ENCODE data around the gene TAF1. TPM values are rescaled to one million over a fixed set of nuclear protein-coding genes. Genes with fewer than 3 reads are reported as not detected.

The TAF1 gene
- total RNA-seq, 1 experiment from 2014 or later: 45.9 TPM

GRCh38 chrX:71458866-71459265, 92.7 kb downstream of the TAF1 start:
- no peak for DNase-seq
- H3K4me2 ChIP-seq: no peak overlapping the region
- ChIA-PET POLR2A (ENCODE audit: unreplicated experiment) (no interaction called here), CTCF (no interaction called here)
- H2AFZ ChIP-seq: no peak overlapping the region
- H3K4me1 ChIP-seq (replicated peaks; ENCODE audit: insufficient read depth): no peaks in the 10 kb centered on the region
- intact Hi-C loops (cut with micrococcal nuclease; ENCODE audit: unreplicated experiment): loop anchor here (10.0 kb wide), 1 partner anchor 76 kb away; the partner anchor contains the start of gene OGT
- no peaks in the 10 kb centered on the region for H3K9me2 ChIP-seq (ENCODE audit: insufficient read depth)
- H3K4me3 ChIP-seq: no peak overlapping the region
- BruUV-seq (replicated peaks): no TSS peak
- no peaks in the 10 kb centered on the region for H3K9me3 ChIP-seq (ENCODE audit: insufficient read depth, low read depth)
- H3K79me2 ChIP-seq (ENCODE audit: low read depth): no peaks in the 10 kb centered on the region
- H3K27me3 ChIP-seq (ENCODE audit: insufficient read depth, low read depth): no peaks in the 10 kb centered on the region
- H3K27ac ChIP-seq: no peak overlapping the region
- H3K36me3 ChIP-seq (ENCODE audit: low read depth): peaks cover 19% of the 10 kb centered on the region; the same call in 1 of the 2 replicates
- TF ChIP-seq EZH2 (IDR thresholded peaks at IDR 0.05; ENCODE audit: low read depth) (no peak), CTCF (conservative IDR thresholded peaks at IDR 0.05) (no peak)
- no peaks in the 10 kb centered on the region for H3F3A ChIP-seq (ENCODE audit: insufficient read depth, low read depth)
- no peaks in the 10 kb centered on the region for H4K20me1 ChIP-seq (ENCODE audit: insufficient read depth)

- Histone ChIP-seq H3K79me2 (ENCODE audit: low read depth) (no peaks in the 10 kb centered on the region), H3K36me3 (ENCODE audit: low read depth) (0 out of 2 replicates have a peak, but pooled peaks cover 10% of the 10 kb centered on the region), H4K20me1 (ENCODE audit: insufficient read depth) (no peaks in the 10 kb centered on the region), H3K9me2 (ENCODE audit: insufficient read depth) (no peaks in the 10 kb centered on the region), H3K27ac (no peak overlapping the region), H3K27me3 (ENCODE audit: insufficient read depth, low read depth) (no peaks in the 10 kb centered on the region), H3K4me3 (no peak overlapping the region), H3K4me2 (no peak overlapping the region), H2AFZ (no peak overlapping the region), H3F3A (ENCODE audit: insufficient read depth, low read depth) (no peaks in the 10 kb centered on the region), H3K4me1 (replicated peaks; ENCODE audit: insufficient read depth) (no peaks in the 10 kb centered on the region), H3K9me3 (ENCODE audit: insufficient read depth, low read depth) (no peaks in the 10 kb centered on the region)
- CTCF ChIA-PET: no interaction called here
- TF ChIP-seq EZH2 (IDR thresholded peaks at IDR 0.05; ENCODE audit: low read depth) (no peak), CTCF (conservative IDR thresholded peaks at IDR 0.05) (no peak)
- POLR2A ChIA-PET (ENCODE audit: unreplicated experiment): no interaction called here
- no peak for DNase-seq
- intact Hi-C loops (cut with micrococcal nuclease; ENCODE audit: unreplicated experiment): no loop called here
- no TSS peak for BruUV-seq (replicated peaks)
Observed at GRCh38 chrX:71464968-71465367, 98.8 kb downstream of the TAF1 start.

- ChIA-PET CTCF (no interaction called here), POLR2A (ENCODE audit: unreplicated experiment) (no interaction called here)
- H4K20me1 ChIP-seq (ENCODE audit: insufficient read depth): no peaks in the 10 kb centered on the region
- H3K4me3 ChIP-seq: no peak overlapping the region
- no peak overlapping the region for H3K27ac ChIP-seq
- no peak for DNase-seq
- H3K9me2 ChIP-seq (ENCODE audit: insufficient read depth): no peaks in the 10 kb centered on the region
- H3K9me3 ChIP-seq (ENCODE audit: insufficient read depth, low read depth): no peaks in the 10 kb centered on the region
- no peak overlapping the region for H3K4me2 ChIP-seq
- H3K4me1 ChIP-seq (replicated peaks; ENCODE audit: insufficient read depth): no peaks in the 10 kb centered on the region
- no peaks in the 10 kb centered on the region for H3K27me3 ChIP-seq (ENCODE audit: insufficient read depth, low read depth)
- intact Hi-C loops (cut with micrococcal nuclease; ENCODE audit: unreplicated experiment): no loop called here
- H3K79me2 ChIP-seq (ENCODE audit: low read depth): no peaks in the 10 kb centered on the region
- TF ChIP-seq CTCF (conservative IDR thresholded peaks at IDR 0.05) (no peak), EZH2 (IDR thresholded peaks at IDR 0.05; ENCODE audit: low read depth) (no peak)
- no peaks in the 10 kb centered on the region for H3F3A ChIP-seq (ENCODE audit: insufficient read depth, low read depth)
- BruUV-seq (replicated peaks): no TSS peak
- 0 out of 2 replicates have a peak, but pooled peaks cover 10% of the 10 kb centered on the region for H3K36me3 ChIP-seq (ENCODE audit: low read depth)
- H2AFZ ChIP-seq: no peak overlapping the region
Observed at GRCh38 chrX:71466979-71467523, 100.9 kb downstream of the TAF1 start.
